NCI-H2227 (cell line): ENCODE data around the gene DPYSL4.

Source experiments
- DNase-seq: peaks from one replicate; lab custom pipeline; 2025; ENCODE audit not compliant: unreplicated experiment; lab: John Stamatoyannopoulos, UW

Gene DPYSL4

DNA sequence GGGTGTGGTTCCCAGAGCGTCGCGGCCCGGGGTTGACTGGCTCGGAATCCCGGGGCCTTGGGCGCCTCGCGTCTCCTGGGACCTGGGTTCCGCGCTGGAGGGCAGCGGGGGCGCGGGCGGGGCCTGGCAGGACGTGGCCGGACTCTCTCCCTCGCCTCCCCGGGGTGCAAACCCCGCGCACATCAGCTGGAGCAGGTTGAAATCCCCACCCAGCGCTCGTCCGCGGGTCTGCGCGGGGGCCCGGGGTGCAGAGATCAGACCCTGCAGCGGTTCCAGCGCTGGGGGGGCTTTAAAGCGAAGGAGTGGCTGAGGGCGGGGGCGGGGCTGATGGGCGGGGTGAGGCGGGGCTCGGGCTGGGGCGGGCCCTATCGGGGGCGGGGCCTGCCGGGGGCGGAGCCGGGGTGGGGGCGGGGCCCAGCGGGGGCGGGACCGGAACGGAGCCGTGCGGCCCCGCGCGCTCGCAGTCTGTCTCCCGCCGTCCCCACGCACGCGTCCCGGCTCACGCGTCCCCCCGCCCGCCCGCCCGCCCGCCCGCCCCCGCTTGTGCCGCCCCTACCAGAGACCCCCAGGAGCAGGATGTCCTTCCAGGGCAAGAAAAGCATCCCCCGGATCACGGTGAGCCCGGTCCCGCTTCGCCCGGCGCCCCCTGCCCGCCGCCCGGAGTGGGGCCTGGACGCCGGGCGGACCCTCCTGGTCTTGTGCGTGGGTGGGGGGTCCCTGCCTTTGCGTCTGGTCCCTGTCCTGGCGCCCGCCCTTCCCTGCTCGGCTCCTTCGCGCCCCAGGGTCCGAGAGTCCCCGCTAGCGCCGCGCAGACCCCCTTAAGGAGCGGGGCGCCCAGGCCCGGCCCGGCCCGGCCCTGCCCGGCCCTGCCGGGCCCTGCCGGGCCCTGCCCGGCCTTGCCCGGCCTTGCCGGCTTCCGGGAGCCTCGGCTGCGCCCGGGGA, at the start of gene DPYSL4:
Gene DPYSL4 (plus strand): TSS at position 461 of the 942 bp plus-strand sequence. CDS start 116 bp downstream, at position 577.
- peak; percentile 49 for DNase-seq

DNA sequence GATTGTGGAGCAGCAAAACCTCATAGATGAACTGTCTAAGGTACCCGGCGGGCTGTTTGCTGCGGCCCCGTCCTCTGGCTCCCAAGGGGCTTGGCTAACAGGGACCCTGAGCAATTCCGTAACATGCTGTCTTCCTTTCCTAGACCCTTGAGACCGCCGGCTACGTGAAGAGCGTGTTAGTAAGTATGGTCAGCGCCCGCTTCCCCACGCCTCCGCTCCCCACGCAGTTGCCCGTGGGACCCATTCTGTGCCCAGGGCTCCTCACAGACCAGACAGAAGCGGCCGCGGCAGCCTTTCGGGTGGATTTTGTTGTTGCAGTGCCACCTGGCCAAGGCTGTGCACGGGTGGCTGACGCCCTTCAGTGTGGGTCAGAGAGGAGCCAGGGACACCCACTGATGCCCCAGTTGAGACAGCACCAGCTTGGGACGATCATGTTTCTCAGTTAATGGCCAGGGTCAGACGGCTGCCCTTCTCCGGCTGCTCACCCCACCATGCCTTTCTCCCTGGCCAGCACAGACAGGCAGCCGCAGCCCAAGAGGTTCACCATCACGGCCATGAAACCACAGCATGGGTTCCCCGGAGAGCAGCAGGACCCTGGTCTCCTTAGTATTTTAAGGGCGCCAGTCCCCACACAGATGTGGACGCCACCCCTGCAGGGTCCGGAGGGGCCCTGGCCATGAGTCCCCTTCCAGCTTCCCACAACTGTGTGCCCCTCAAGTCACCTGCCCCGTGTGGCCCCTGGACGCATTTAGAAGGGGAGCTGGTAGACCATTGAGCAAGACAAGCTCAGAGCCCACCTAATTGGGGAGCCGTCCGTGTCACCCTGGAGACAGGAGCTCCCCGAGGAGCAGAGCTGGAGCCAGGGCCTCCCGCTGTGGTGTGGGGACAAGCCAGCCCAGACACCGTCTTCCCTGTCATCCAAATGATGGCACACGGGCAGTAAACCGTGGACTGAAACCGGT, 49.4 kb upstream of the DPYSL4 start:
- DNase-seq: no peak

DNA sequence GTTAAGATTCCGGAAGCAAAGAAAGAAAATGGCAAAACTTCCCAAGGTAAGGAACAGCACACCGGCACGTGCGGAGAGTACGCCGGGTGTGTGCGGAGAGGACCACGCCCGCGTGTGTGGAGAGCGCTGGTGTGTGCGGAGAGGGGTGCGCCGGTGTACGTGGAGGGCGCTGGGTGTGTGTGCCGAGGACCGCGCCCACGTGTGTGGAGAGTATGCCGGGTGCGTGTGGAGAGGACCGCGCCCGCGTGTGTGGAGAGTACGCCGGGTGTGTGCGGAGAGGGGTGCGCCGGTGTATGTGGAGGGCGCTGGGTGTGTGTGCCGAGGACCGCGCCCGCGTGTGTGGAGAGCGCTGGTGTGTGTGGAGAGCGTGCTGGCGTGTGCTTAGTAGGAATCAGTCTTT, 48.6 kb upstream of the DPYSL4 start:
- DNase-seq: no peak

DNA sequence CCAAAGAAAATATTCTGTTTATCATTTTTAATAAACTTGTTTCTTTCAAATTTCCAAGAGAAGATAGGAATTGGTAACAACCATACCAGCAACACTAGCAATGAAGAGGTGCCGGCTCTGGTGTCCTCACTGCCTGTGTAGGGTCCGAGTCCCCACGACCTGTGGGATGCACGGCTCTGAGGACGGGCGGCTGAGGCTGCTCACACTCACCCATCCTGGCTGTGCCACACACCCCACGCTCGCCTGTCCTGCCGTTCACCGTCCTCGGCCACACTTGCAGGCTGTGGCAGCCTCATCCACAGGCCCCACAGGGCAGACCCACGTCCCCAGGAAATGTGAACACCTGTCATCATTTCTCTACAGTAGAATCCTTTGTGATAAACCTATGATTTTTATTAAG, 48.2 kb upstream of the DPYSL4 start:
- DNase-seq: no peak

DNA sequence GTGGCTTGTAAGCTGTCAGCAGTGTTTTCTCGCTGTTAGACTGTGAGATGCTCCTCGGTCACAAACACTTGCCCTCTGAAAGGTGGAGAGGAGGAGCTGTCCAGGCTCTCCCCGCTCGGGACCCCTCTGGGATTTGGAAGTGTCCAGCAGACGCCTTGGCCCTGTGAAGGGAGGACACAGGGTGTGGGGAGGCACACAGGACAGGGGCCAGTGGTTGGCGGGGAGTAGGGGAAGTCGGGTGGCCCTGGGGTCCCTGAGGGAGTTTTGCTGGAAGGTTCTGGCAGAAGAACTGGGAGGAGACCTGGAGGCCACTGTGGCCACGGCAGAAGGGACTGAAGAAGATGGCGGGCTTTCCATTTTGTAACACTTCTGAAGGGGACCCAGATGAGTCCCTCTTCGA, 47.2 kb upstream of the DPYSL4 start:
- no peak for DNase-seq

DNA sequence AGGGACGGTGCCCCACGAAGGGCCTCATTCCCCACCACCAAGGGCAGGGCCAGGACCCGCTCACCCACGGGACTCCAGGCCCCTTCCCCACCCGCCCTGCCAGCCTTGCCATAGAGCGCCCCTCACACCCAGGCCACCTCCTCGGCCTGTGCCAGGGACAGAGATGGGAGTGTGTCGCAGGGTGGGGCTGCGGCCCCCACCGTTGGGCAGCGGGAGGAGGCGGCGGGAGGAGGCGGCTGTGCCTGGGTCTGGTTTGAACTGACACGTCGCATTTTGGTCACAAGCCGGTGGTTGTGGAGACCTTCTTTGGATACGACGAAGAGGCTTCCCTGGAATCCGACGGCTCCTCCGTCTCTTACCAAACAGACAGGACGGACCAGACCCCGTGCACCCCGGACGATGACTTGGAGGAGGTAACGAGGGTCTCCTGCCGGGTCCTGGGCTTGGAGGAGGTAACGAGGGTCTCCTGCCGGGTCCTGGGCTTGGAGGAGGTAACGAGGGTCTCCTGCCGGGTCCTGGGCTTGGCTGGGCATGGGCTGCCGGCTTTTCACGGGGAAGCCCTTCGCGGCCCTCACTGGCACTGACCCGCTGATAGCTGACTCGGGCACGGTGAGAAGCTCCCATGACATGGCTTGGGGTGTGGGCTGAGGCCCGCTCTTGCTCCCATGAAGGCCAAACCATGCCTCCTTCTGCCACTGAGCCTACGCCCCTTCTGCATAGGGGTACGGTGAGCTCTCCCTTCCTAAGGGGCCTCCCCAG, 46.4 kb upstream of the DPYSL4 start:
- no peak for DNase-seq

DNA sequence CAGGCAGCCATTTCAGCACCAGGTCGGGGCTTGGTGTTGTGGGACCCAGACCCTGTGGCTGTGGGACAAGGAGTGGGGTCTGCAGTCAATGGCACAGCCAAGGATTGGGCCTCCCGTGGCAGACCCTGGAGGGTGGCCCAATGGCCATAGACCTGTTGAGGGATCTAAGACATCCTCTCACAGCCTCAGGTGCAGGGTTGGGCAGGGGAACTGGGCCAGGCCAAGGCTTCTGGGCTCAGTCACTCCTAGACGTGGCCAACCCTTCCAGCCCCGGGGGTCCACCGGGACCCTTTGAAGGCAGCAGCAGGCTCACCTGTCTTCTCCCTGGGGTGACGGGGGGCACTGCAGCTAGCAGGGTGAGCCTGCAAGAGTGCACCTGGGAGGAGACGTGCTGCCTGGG, 45.7 kb upstream of the DPYSL4 start:
- no peak for DNase-seq

DNA sequence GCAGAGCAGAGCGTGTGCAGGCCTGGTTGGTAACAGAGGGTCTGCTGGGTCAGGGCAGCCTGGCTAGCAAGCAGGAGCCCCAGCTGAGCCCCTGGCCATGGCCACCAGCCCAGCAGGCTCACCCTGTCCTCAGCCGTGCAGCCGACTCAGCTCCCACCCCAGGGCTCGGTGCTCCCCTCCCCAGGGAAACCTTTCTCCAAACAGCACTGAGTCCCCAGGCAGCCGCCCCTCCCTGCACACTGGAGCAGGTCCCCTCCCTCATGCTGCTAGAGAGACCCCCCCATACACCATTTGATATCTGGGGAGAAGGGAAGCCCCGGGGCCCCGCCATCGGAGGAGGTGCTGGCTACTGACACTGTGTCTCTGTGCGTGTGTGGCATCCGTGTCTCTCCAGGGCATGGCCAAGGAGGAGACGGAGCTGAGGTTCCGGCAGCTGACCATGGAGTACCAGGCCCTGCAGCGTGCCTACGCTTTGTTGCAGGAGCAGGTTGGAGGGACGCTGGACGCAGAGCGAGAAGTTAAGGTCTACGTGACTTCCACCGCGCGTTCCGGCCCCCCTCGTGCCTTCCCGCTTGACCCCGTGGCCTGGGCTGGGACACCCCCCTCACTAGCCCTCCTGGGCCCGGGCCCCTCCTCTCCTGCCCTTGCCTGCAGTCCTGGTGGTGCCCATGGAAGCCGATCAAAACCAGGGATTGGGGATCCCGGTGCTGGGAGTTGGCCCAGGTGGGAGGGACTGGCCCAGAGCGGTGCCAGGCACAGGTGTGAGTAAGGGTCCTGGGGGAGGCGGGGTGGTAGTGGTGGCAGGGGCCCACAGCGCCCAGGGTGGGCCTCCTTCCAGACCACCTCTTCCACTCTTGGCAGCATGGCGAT, 45.0 kb upstream of the DPYSL4 start:
- DNase-seq: no peak

DNA sequence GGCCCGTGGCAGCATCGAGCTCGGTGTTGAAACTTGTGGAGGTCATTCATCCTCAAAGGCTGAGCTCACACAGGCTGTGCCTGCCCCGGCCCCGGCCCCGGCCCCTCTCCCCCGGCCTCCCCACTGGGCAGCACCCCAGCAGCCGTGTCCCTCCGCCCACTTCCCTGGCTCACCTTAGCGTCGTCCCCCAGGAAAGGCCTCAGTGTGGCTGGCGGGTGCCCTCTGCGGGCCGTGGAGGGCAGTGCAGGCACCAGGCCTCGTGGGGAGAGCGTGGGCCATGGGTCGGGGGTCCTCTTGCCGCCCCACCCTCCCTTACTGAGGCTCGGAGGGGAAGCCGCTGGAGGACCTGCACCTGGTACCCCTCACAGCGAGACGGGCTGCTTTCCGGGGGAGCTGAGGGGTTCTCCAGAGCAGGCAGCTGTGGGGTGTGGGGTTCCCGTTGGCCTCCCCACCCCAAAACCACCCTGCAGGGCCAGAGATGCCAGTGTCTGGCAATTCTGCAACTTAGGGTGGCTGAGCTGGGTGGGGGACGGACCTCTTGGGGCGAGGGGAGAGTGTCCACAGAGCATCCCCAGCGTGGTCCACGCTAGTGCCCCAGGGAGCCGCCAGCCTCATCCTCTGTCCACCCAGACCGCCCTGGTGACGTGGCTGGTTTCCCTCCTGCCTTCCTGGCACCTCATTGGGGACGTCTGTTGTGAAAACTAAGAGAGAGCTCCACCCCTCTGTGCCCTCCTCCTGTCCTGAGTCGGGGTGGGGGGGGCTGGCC, 44.2 kb upstream of the DPYSL4 start:
- DNase-seq: peak; percentile 19

DNA sequence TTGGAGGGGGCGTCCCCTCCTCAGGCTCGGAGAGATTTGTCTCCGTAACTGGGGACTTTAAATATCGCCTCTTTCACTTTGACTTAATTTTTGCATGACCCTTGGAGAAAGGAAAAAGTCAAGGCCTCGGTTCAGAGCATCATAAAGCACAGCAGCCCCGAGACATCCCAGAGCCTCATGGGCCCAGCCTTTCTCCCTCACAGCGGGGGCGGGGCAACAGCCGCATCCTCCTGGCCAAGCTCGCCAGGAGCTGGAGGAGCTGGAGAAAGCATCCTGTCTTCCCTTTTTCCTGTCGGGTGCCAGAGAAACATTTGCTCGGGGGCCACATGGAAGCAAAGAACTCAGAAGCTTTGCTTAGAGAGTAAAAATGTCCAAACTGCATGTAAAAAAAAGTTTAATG, 43.6 kb upstream of the DPYSL4 start:
- DNase-seq: no peak

DNA sequence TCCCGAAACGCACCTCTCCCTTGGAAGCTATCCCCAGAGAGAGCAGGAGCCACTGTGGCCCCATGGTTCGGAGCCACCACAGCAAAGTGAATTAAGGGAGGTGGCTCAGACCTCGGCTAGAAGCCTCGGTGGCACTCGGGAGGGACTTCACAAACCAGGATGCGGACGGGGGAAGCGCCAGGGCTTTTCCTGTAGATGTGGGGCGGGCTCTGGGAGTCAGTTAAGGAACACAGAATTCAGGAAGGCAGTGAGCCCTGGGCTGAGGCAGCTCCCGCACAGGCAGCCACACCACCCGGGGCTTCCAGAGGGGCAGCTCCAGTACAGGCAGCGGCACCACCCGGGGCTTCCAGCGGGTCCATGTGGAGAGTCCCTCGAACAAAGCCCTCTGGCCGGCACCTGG, 42.7 kb upstream of the DPYSL4 start:
- DNase-seq: no peak

DNA sequence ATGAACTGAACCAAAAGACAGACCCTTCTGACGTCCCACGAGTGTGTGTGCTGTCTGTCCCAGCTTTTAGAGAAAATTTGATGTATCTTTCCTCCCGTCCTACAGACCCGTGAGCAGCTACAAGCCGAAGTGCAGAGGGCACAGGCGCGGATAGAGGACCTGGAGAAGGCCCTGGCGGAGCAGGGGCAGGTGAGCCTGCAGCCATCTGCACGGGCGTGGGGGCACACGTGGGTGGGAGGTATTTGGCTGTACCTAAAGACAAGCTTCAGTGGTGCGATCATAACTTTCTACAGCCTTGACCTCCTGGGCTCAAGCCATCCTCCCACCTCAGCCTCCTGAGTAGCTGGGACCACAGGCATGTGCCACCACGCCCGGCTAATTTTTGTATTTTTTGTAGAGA, 41.7 kb upstream of the DPYSL4 start:
- DNase-seq: no peak

DNA sequence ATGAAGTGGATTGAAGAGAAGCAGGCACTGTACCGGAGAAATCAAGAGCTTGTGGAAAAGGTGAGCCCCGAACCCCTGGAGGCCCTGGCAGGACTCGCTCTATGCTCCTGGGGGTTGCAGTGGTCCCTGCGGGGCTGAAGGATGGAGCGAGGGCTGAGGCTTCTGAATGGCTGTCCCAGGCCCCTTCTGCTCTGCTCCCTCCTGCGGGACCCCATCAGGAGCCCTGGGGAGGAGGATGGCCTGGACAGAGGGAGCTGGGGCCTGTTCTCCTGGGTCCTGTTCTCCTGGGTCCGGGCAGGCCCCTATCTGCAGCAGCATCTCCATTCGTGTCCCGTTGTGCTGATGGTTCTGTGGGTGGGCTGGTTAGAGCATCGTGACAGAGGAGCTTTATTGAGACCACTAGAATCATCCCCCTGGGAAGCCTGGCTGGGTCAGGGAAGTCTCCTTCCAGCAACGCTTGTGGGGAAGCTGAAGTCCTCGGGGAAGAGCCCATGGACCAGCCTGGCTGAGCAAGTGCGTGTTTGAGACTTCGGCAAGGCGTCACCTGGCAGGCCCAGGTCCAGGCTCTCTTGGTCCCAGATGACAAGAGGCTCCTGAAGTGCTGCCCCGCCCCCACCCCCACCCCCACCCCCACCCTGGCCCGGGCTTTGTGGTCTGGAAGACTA, 41.1 kb upstream of the DPYSL4 start:
- no peak for DNase-seq

DNA sequence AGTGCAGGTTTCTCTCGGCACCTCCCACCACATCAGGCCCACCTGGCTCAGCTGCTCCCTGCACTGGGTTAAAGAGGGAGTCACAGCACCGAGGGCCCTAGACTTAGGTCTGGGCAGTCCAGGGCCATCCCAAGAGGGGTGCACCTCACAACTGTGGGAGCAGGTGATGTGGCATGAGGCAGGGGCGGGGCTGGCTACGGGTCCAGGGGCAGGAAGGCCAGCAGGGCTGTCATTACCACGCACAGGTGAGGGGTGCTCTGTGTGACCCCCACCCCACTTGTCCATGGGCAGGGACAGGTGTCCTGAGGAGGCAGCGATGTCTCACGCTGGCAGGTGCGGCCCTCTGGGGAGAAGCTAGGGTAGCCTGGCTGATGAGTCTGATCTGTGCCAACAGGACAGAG, 40.5 kb upstream of the DPYSL4 start:
- no peak for DNase-seq

DNA sequence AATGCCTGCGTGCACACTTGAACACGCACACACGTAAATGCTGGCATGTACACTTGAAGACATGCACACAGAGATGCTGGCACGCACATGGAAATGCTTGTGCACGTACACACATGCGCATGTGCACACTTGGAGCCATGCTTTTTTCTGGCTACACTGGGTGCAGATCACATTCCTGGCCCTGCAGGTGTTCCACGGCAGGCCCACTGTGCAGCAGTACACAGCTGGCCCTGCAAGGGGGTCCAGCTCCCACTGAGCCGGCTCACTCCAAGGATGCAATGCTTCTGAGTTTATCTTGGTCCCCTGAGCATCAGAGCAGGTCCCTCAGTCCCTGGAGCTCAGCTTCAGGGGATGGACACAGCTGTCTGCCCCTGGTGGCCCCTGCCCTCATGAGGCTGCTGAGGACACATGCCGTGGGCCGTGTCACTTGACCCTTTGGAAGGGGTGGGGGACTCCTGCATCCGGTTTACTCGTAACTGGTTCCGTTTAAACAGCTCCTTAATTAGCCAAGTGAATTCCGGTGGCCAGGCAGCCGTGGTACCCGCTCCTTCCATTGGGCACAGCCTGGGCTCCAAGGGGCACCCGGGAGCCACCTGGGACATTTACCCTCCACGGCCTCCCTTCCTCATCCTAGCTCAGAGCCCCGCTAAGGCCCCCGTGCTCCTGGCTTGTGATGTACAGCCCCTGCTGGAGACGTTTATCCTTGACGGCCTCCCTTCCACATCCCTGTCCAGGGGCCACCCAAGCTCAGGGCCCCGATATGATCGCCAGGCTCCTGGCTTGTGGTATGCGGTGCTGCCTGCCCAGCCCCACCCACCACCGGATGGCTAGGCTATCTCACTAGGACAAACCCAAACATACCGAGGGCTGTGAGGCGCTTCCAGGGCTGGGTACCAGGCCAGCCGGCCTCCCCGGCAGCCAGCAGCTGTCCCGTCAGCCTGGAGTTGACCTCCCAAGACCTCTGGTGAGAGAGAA, 39.5 kb upstream of the DPYSL4 start:
- DNase-seq: no peak

DNA sequence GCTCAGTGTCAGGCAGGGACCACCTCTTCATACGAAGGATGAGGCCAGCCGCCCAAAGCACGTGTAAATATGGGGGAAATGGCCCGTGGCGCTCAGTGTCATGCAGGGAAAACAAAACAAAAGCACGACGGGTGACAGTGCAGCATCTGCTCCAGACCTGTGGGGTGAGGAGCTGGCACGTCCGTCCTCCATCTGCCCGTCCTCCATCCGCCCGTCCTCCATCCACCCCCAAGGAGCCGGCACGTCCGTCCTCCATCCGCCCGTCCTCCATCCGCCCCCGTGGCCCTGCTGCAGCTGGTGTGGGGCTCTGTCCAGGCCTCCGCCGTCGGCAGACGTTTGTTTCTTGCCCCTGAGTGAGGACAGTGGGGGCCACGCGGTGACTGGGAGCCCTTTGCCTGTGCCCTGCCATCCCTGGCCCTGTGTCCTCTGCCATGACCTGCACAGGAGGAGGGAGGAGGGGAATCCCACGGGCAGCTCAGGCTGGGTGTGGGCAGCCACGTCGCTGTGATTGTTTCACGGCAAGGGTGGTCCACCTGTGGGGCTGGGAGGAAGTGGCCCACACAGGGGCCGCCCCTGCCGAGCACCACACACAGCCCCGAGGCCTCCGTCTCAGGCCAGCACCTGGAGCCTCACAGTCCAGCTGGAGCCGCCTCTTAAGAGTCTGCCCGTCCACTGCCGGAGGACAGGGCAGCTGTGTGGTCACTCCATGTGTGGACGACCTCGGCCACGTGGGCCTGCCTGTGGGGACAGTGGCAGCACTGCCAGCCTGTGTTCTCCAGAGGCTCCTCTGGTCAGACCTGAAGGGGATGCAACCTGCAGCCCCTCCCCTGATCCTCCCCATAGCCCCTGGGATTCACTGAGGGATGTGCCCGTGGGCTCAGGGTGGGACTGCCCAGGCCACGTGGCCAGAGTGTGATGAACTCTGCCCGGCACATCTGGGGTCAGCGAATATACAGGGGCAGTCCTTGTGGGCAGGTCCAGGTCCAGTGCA, 38.2 kb upstream of the DPYSL4 start:
- no peak for DNase-seq
